ENCODE results near the gene ABCD3. TPM values are rescaled to one million over a fixed set of nuclear protein-coding genes. Genes with fewer than 3 reads are reported as not detected.

ABCD3 gene
- total and polyA plus RNA-seq, 2 donors (not counting 1 experiment from before 2014, with no cell fraction given): 26.4 to 34.0 TPM

GRCh38 chr1:94384485-94385265, 33.5 kb upstream of the ABCD3 start:
- Histone ChIP-seq H3K4me2 (ENCODE audit: extremely low read depth, insufficient read depth, low read length) (no peak overlapping the region), H3K9ac (ENCODE audit: insufficient read depth, low read length) (no peak overlapping the region), H3K27me3 (ENCODE audit: control insufficient read depth, insufficient read depth, low read length) (peaks cover 6% of the 10 kb centered on the region), H4K20me1 (ENCODE audit: control insufficient read depth, extremely low read depth, insufficient read depth, low read length) (no peaks in the 10 kb centered on the region), H3K4me1 (ENCODE audit: control insufficient read depth, extremely low read depth, insufficient read depth, low read length) (no peaks in the 10 kb centered on the region), H2AFZ (ENCODE audit: low read length) (no peak overlapping the region), H3K27ac (ENCODE audit: insufficient read depth, low read length) (no peak overlapping the region), H3K79me2 (ENCODE audit: control insufficient read depth, insufficient read depth, low read length) (no peaks in the 10 kb centered on the region), H3K4me3 (replicated peaks in 1 of 4; ENCODE audit: control extremely low read depth in 1 of 4, insufficient read depth in 1 of 4, low read depth in 3 of 4, low read length in 4 of 4) (no peak overlapping the region), H3K9me3 (ENCODE audit: control insufficient read depth, insufficient read depth, low read depth, low read length) (no peaks in the 10 kb centered on the region), H3K36me3 (ENCODE audit: control insufficient read depth, insufficient read depth, low read length) (no peaks in the 10 kb centered on the region)
- DNase-seq (ENCODE audit: low read depth in 2 of 2): no peak
- no peak for TF ChIP-seq EZH2 (IDR thresholded peaks at IDR 0.05; ENCODE audit: low read length, missing control alignments)

GRCh38 chr1:94385308-94385929, 32.8 kb upstream of the ABCD3 start:
- Histone ChIP-seq H3K9me3 (ENCODE audit: control insufficient read depth, insufficient read depth, low read depth, low read length) (no peaks in the 10 kb centered on the region), H3K4me3 (replicated peaks in 1 of 4; ENCODE audit: control extremely low read depth in 1 of 4, insufficient read depth in 1 of 4, low read depth in 3 of 4, low read length in 4 of 4) (no peak overlapping the region), H3K4me1 (ENCODE audit: control insufficient read depth, extremely low read depth, insufficient read depth, low read length) (no peaks in the 10 kb centered on the region), H4K20me1 (ENCODE audit: control insufficient read depth, extremely low read depth, insufficient read depth, low read length) (no peaks in the 10 kb centered on the region), H3K36me3 (ENCODE audit: control insufficient read depth, insufficient read depth, low read length) (no peaks in the 10 kb centered on the region), H2AFZ (ENCODE audit: low read length) (no peak overlapping the region), H3K27ac (ENCODE audit: insufficient read depth, low read length) (no peak overlapping the region), H3K9ac (ENCODE audit: insufficient read depth, low read length) (no peak overlapping the region), H3K79me2 (ENCODE audit: control insufficient read depth, insufficient read depth, low read length) (no peaks in the 10 kb centered on the region), H3K4me2 (ENCODE audit: extremely low read depth, insufficient read depth, low read length) (no peak overlapping the region), H3K27me3 (ENCODE audit: control insufficient read depth, insufficient read depth, low read length) (peaks cover 6% of the 10 kb centered on the region)
- no peak for DNase-seq (ENCODE audit: low read depth in 2 of 2)
- TF ChIP-seq CTCF (conservative IDR thresholded peaks at IDR 0.05 in 1 of 2, IDR thresholded peaks at IDR 0.05 in 1 of 2; ENCODE audit: low read depth in 1 of 2, low read length in 2 of 2) (no peak), EZH2 (IDR thresholded peaks at IDR 0.05; ENCODE audit: low read length, missing control alignments) (no peak)

DNA sequence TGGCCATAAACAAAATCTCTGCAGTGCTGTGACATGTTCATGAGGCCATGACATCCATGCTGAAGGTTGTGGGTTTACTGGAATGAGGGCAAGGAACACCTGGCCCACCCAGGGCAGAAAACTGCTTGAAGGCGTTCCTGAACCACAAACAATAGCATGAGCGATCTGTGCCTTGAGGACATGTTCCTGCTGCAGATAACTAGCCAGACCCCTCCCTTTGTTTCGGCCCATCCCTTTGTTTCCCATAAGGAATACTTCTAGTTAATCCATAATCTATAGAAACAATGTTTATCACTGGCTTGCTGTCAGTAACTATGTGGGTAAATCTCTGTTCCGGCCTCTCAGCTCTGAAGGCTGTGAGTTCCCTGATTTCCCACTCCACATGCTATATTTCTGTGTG, 28.9 kb upstream of the ABCD3 start:
- Histone ChIP-seq H3K79me2 (ENCODE audit: control insufficient read depth, insufficient read depth, low read length) (no peaks in the 10 kb centered on the region), H3K4me1 (ENCODE audit: control insufficient read depth, extremely low read depth, insufficient read depth, low read length) (no peaks in the 10 kb centered on the region), H3K9ac (ENCODE audit: insufficient read depth, low read length) (no peak overlapping the region), H2AFZ (ENCODE audit: low read length) (no peak overlapping the region), H3K27ac (ENCODE audit: insufficient read depth, low read length) (no peak overlapping the region), H3K9me3 (ENCODE audit: control insufficient read depth, insufficient read depth, low read depth, low read length) (no peaks in the 10 kb centered on the region), H3K4me2 (ENCODE audit: extremely low read depth, insufficient read depth, low read length) (no peak overlapping the region), H3K36me3 (ENCODE audit: control insufficient read depth, insufficient read depth, low read length) (no peaks in the 10 kb centered on the region), H3K27me3 (ENCODE audit: control insufficient read depth, insufficient read depth, low read length) (peaks cover 6% of the 10 kb centered on the region), H3K4me3 (replicated peaks in 1 of 4; ENCODE audit: control extremely low read depth in 1 of 4, insufficient read depth in 1 of 4, low read depth in 3 of 4, low read length in 4 of 4) (no peak overlapping the region), H4K20me1 (ENCODE audit: control insufficient read depth, extremely low read depth, insufficient read depth, low read length) (no peaks in the 10 kb centered on the region)
- TF ChIP-seq CTCF (conservative IDR thresholded peaks at IDR 0.05 in 1 of 2, IDR thresholded peaks at IDR 0.05 in 1 of 2; ENCODE audit: low read depth in 1 of 2, low read length in 2 of 2) (no peak), EZH2 (IDR thresholded peaks at IDR 0.05; ENCODE audit: low read length, missing control alignments) (no peak)
- DNase-seq (ENCODE audit: low read depth in 2 of 2): no peak

All from fibroblast of lung (primary cell).